H1 (cell line): ENCODE measurements around the gene NRAS. TPM values are rescaled to one million over a fixed set of nuclear protein-coding genes. Genes with fewer than 3 reads are reported as not detected.

Source experiments
- CTCF ChIA-PET: fragments of 300-600 bp; sonication (Branson Sonifier 250); formaldehyde crosslinking; loops from one replicate; lab custom pipeline; 2021; ENCODE audit not compliant: partially characterized antibody; lab: Charles Lee
- POLR2A ChIA-PET: fragments of 300-600 bp; sonication (Branson Sonifier 250); formaldehyde crosslinking; loops from one replicate; lab custom pipeline; 2021; ENCODE audit warnings: inconsistent platforms; ENCODE audit not compliant: partially characterized antibody; lab: Charles Lee
- DNase-seq, 2 experiments: peaks; one replicate each; pipeline versions ENCODE4 v3.0.0 to v3.0.0-alpha.2; 2010 to 2022; ENCODE audit warnings: low spot score in 2 of 2, low read depth in 1 of 2, mixed read lengths in 1 of 2
- FAIRE-seq: peaks from 2 replicates; lab custom pipeline; 2011; peaks lifted over from hg19 to GRCh38; lab: Jason Lieb, UNC
- H2AFZ ChIP-seq: 2 replicates; pipeline ENCODE4 v1.8.1; 2012; ENCODE audit warnings: low read length, inconsistent platforms
- H2AK5ac ChIP-seq: 2 replicates; pipeline ENCODE4 v1.6.1; 2013; ENCODE audit warnings: low read depth, low read length
- H2BK120ac ChIP-seq: replicated peaks from 2 replicates; pipeline ENCODE3; 2013; ENCODE audit warnings: low read depth, low read length, inconsistent platforms
- H2BK12ac ChIP-seq: 2 replicates; pipeline ENCODE4 v1.6.1; 2013; ENCODE audit warnings: low read depth, low read length
- H2BK15ac ChIP-seq: 2 replicates; pipeline ENCODE4 v1.6.1; 2013; ENCODE audit warnings: low read length
- H2BK20ac ChIP-seq: 2 replicates; pipeline ENCODE4 v1.6.1; 2013; ENCODE audit warnings: low read length
- H2BK5ac ChIP-seq: 2 replicates; pipeline ENCODE4 v1.6.1; 2013; ENCODE audit warnings: low read depth, low read length
- H3K14ac ChIP-seq: 2 replicates; pipeline ENCODE4 v1.6.1; 2013; ENCODE audit warnings: inconsistent platforms; ENCODE audit not compliant: insufficient read length
- H3K18ac ChIP-seq: 2 replicates; pipeline ENCODE4 v1.6.1; 2013; ENCODE audit warnings: low read length; ENCODE audit errors: extremely low read depth
- H3K23ac ChIP-seq: 2 replicates; pipeline ENCODE4 v1.6.1; 2013; ENCODE audit warnings: inconsistent platforms; ENCODE audit not compliant: insufficient read length
- H3K23me2 ChIP-seq: 2 replicates; pipeline ENCODE4 v1.6.1; 2013; ENCODE audit warnings: low read depth, low read length
- H3K27ac ChIP-seq: 2 replicates; pipeline ENCODE4 v1.6.1; 2011; ENCODE audit warnings: low read depth, low read length, inconsistent platforms
- H3K27me3 ChIP-seq, 4 experiments: replicated peaks in 1 of 4; 1 replicate in 1 of 4; 2 replicates in 3 of 4; pipeline versions ENCODE4 v1.6.1 to v1.8.1; 2011 to 2013; ENCODE audit warnings: low read length in 3 of 4, mild to moderate bottlenecking in 3 of 4, inconsistent platforms in 2 of 4, mixed read lengths in 2 of 4, moderate library complexity in 1 of 4; ENCODE audit not compliant: control insufficient read depth in 3 of 4, insufficient read depth in 3 of 4; ENCODE audit errors: extremely low read depth in 1 of 4
- H3K36me3 ChIP-seq, 4 experiments: 2 replicates each; pipeline versions ENCODE4 v1.6.1 to v1.8.1; 2011 to 2013; ENCODE audit warnings: mild to moderate bottlenecking in 4 of 4, low read length in 3 of 4, moderate library complexity in 2 of 4, control low read depth in 1 of 4, inconsistent platforms in 1 of 4; ENCODE audit not compliant: insufficient read depth in 4 of 4, control insufficient read depth in 2 of 4
- H3K4ac ChIP-seq: replicated peaks from 2 replicates; pipeline ENCODE3; 2013; ENCODE audit warnings: low read length, low read depth, mixed read lengths, inconsistent platforms; ENCODE audit not compliant: insufficient read length
- H3K4me1 ChIP-seq, 4 experiments: replicated peaks in 1 of 4; 1 replicate in 1 of 4; 2 replicates in 3 of 4; pipeline versions ENCODE4 v1.6.1 to v1.8.1; 2011 to 2013; ENCODE audit warnings: low read length in 3 of 4, inconsistent platforms in 2 of 4, mixed read lengths in 1 of 4; ENCODE audit not compliant: insufficient read depth in 4 of 4, control insufficient read depth in 3 of 4
- H3K4me2 ChIP-seq, 2 experiments: 2 replicates each; pipeline versions ENCODE4 v1.6.1 to v1.8.1; 2011 to 2013; ENCODE audit warnings: low read depth in 2 of 2, low read length in 2 of 2, control low read depth in 1 of 2, inconsistent platforms in 1 of 2, mild to moderate bottlenecking in 1 of 2; ENCODE audit not compliant: insufficient read depth in 1 of 2
- H3K4me3 ChIP-seq, 4 experiments: fragments of 200-600, 300-600 bp in 1 of 4; sonication (generic), shearing (Covaris generic), sonication (Bioruptor Twin) in 1 of 4; 2 replicates each; pipeline versions ENCODE4 v1.5.1 to v1.8.1; 2011 to 2016; ENCODE audit warnings: low read length in 4 of 4, low read depth in 3 of 4, control low read depth in 2 of 4, inconsistent platforms in 2 of 4, mild to moderate bottlenecking in 2 of 4, mixed read lengths in 1 of 4, moderate library complexity in 1 of 4; ENCODE audit not compliant: insufficient read depth in 2 of 4; ENCODE audit errors: extremely low read depth in 1 of 4
- H3K56ac ChIP-seq: replicated peaks from 2 replicates; pipeline ENCODE3; 2013; ENCODE audit warnings: low read depth, mild to moderate bottlenecking, mixed read lengths, low read length, inconsistent platforms; ENCODE audit not compliant: insufficient read length
- H3K79me1 ChIP-seq: 2 replicates; pipeline ENCODE4 v1.6.1; 2013; ENCODE audit warnings: low read depth, low read length, control low read depth
- H3K79me2 ChIP-seq, 2 experiments: 2 replicates each; pipeline versions ENCODE4 v1.6.1 to v1.8.1; 2012 to 2013; ENCODE audit warnings: low read length in 2 of 2, mild to moderate bottlenecking in 2 of 2, inconsistent platforms in 1 of 2; ENCODE audit not compliant: insufficient read depth in 2 of 2, control insufficient read depth in 1 of 2
- H3K9ac ChIP-seq, 4 experiments: replicated peaks in 1 of 4; 1 replicate in 1 of 4; 2 replicates in 3 of 4; pipeline versions ENCODE4 v1.6.1 to v1.8.1; 2011 to 2013; ENCODE audit warnings: low read depth in 3 of 4, low read length in 3 of 4, control low read depth in 2 of 4, mild to moderate bottlenecking in 2 of 4, moderate library complexity in 2 of 4, inconsistent platforms in 1 of 4; ENCODE audit errors: extremely low read depth in 1 of 4
- H3K9me3 ChIP-seq, 2 experiments: 2 replicates each; pipeline versions ENCODE4 v1.6.1 to v1.8.1; 2012 to 2013; ENCODE audit warnings: mild to moderate bottlenecking in 2 of 2, moderate library complexity in 2 of 2, control low read depth in 1 of 2, inconsistent platforms in 1 of 2, low read depth in 1 of 2, low read length in 1 of 2, mixed read lengths in 1 of 2; ENCODE audit not compliant: insufficient read depth in 2 of 2
- H4K20me1 ChIP-seq, 2 experiments: replicated peaks in 1 of 2; 2 replicates each; pipeline versions ENCODE3 to v1.8.1; 2011 to 2013; ENCODE audit warnings: inconsistent platforms in 2 of 2, low read length in 2 of 2, mild to moderate bottlenecking in 1 of 2; ENCODE audit not compliant: insufficient read depth in 2 of 2, control insufficient read depth in 1 of 2
- H4K5ac ChIP-seq: 2 replicates; pipeline ENCODE4 v1.6.1; 2013; ENCODE audit warnings: low read length, low read depth, mixed read lengths, inconsistent platforms; ENCODE audit not compliant: insufficient read length
- H4K8ac ChIP-seq: 2 replicates; pipeline ENCODE4 v1.8.0; 2013; ENCODE audit warnings: mild to moderate bottlenecking, moderate library complexity, low read length, inconsistent platforms; ENCODE audit not compliant: insufficient read depth; ENCODE audit errors: extremely low read depth
- H4K91ac ChIP-seq: replicated peaks from 2 replicates; pipeline ENCODE3; 2013; ENCODE audit warnings: low read length, mixed read lengths, inconsistent platforms; ENCODE audit not compliant: insufficient read length
- CBX5 ChIP-seq: fragments of 300-800, 300-1000 bp; sonication (generic); IDR thresholded peaks from 2 replicates; pipeline ENCODE4 v1.7.1; 2016; ENCODE audit warnings: antibody characterized with exemption, low read length, low read depth
- CREB1 ChIP-seq: IDR thresholded peaks from 2 replicates; pipeline ENCODE4 v1.6.1; 2012; ENCODE audit warnings: inconsistent platforms
- HDAC6 ChIP-seq: IDR thresholded peaks from one replicate; pipeline ENCODE4 v1.7.1; 2012; ENCODE audit warnings: low read depth, mild to moderate bottlenecking, inconsistent platforms, low read length, moderate library complexity
- KDM1A ChIP-seq: fragments of 200-600, 300-600 bp; sonication (generic); IDR thresholded peaks from 2 replicates; pipeline ENCODE4 v1.7.1; 2016; ENCODE audit warnings: mild to moderate bottlenecking, low read length, borderline replicate concordance
- NANOG ChIP-seq: IDR thresholded peaks from 2 replicates; pipeline ENCODE4 v1.6.1; 2011; ENCODE audit warnings: low read length, low read depth, mild to moderate bottlenecking, inconsistent platforms; ENCODE audit not compliant: insufficient read depth, poor library complexity, severe bottlenecking
- TEAD4 ChIP-seq: IDR thresholded peaks from 2 replicates; pipeline ENCODE4 v1.6.1; 2012; ENCODE audit warnings: low read depth, low read length, inconsistent platforms, mixed read lengths
- ZNF274 ChIP-seq: IDR thresholded peaks from 2 replicates; pipeline ENCODE4 v1.7.0; 2012; ENCODE audit warnings: low read length, borderline replicate concordance; ENCODE audit errors: extremely low read depth
- WGBS, 2 experiments: shearing (Covaris generic) in 1 of 2; methylation state at CpG; one replicate each; pipeline versions ENCODE4 v1.1.6 to v1.1.7; 2013 to 2015; ENCODE audit warnings: low lambda C conversion rate in 2 of 2, mixed read lengths in 2 of 2, inconsistent platforms in 1 of 2, low coverage in 1 of 2, missing lambda C conversion rate in 1 of 2; ENCODE audit not compliant: insufficient replicate concordance in 2 of 2, insufficient coverage in 1 of 2, insufficient read length in 1 of 2; ENCODE audit errors: extremely low coverage in 1 of 2, missing lambda C conversion rate in 1 of 2; 5-methylcytosine and 5-hydroxymethylcytosine counted together
- polyA plus RNA-seq, 7 experiments: library from polyadenylated mRNA; depleted of rRNA in 3 of 7; stranded (reverse) in 5 of 7; unstranded in 2 of 7; fragments of >200 nt in 5 of 7; fragments of 200-250 nt in 2 of 7; gene quantifications; 1 replicate in 5 of 7; 2 replicates in 1 of 7; 4 replicates in 1 of 7; pipeline versions ENCODE4 v1.2.1 to v1.2.3, GENCODE V29; 2011 to 2013; ENCODE audit warnings: missing spikeins in 2 of 7, mixed read lengths in 2 of 7
- total RNA-seq: library from RNA; stranded (reverse); fragmentation: NEBNext Ultra II Directional; extraction: Animal tissue kit (Norgen Biotek cat#: 25700); gene quantifications from 2 replicates; pipeline ENCODE4 v1.2.1, GENCODE V29; 2021

NRAS gene
- total and polyA plus RNA-seq, 2 of the 8 experiments (the other 6 are each of a cell fraction or from before 2014, with no cell fraction given) = 24.5 to 65.1 TPM

DNA sequence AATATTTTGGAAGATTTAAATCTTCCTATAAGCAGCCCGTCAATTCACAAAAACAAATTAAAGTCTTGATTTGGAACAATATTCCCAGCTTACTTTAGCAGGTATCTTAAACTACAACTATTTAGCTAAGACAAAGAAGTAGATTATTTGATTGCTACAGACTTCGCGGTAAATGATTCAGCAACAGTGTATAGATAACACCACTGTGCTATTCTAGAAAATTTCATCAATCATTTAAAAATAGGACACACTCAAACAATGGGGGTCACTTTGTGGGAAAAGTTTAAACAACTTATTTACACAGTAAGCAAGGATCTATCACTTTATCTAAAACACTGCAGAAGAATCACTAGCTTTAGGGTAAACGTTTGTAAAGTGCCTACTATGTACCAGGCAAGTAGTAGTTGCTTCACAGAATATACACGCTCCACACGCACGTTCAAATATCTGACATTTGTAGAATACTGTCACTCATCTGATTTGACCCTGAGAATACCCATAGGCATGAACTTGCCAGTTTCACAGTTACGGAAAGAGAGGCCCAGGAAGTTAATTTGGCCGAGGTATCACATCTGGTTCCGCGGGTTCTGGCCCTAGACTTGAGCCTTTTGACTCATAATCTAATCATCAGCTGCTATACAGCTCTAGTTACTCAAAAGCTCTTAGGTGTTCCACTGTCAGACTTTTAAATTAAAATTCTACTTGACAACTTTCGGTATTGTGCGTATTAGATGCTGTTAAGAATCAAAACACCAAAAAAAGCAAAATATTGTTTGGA is 47.6 kb downstream of the NRAS start:
- Histone ChIP-seq H3K36me3 (no peaks in the 10 kb centered on the region), H3K18ac (no peak overlapping the region), H2BK20ac (no peak overlapping the region), H4K8ac (no peak overlapping the region), H3K79me2 (no peaks in the 10 kb centered on the region), H4K20me1 (no peaks in the 10 kb centered on the region), H4K91ac (no peak overlapping the region), H3K4ac (no peak overlapping the region), H2AK5ac (no peak overlapping the region), H3K4me2 (peak overlapping the region; percentile 93 to 100), H3K4me1 (peaks cover 0 to 4% (median 1%) of the 10 kb centered on the region in 4 experiments; a peak in 1 of 7 replicates), H3K23me2 (peaks cover 10% of the 10 kb centered on the region), H2BK5ac (no peak overlapping the region), H2BK12ac (no peak overlapping the region), H3K56ac (no peak overlapping the region), H2BK15ac (no peak overlapping the region), H3K79me1 (no peaks in the 10 kb centered on the region), H3K27ac (no peak overlapping the region), H3K9me3 (no peaks in the 10 kb centered on the region), H3K4me3 (peak overlapping the region; percentile 65 to 82 (median 77)), H3K9ac (peak overlapping the region in 3 of 4 experiments; percentile 38 to 72 (median 52); a peak in 4 of 7 replicates), H4K5ac (no peak overlapping the region), H3K14ac (no peak overlapping the region), H3K23ac (no peak overlapping the region), H2AFZ (peak overlapping the region; percentile 85), H2BK120ac (no peak overlapping the region), H3K27me3 (peaks cover 0 to 4% (median 2%) of the 10 kb centered on the region in 4 experiments; a peak in 2 of 7 replicates)
- DNase-seq = no peak
- no peak for TF ChIP-seq TEAD4
- TF ChIP-seq NANOG = no peak
- no peak for TF ChIP-seq HDAC6
- TF ChIP-seq KDM1A = no peak
- no peak for TF ChIP-seq CBX5
- TF ChIP-seq ZNF274 = no peak
- TF ChIP-seq CREB1 = no peak
- CTCF ChIA-PET = interaction anchor here (1.1 to 1.3 kb wide), 3 partner anchors 24 to 288 kb away, joined by 3 to 4 read pairs (median 3); no protein-coding TSS in a partner anchor
- no peak for FAIRE-seq
- POLR2A ChIA-PET = interaction anchor here (0.5 to 1.5 kb wide), 8 partner anchors 10 to 322 kb away, joined by 3 to 9 read pairs (median 4); partner anchors contain the start of genes CSDE1, NRAS and TRIM33
- 45% methylated on average over 13 of the region's 13 CpGs; no CpG with 5 or more reads in 1 of the 2 experiments for WGBS, 2 experiments
